K562 (cell line): ENCODE measurements around the gene LAMA1. TPM values are rescaled to one million over a fixed set of nuclear protein-coding genes. Genes with fewer than 3 reads are reported as not detected.

Experiments
- ATAC-seq: fragments of 200-7000 bp; cut with Tn5 transposase; 3 replicates; pipeline ENCODE4 v1.9.1; 2020; ENCODE audit warnings: moderate library complexity
- BruUV-seq: library from RNA; stranded (reverse); fragments of 400-500 nt; replicated peaks from 2 replicates; lab custom pipeline; 2021; lab: Mats Ljungman, UMichigan
- CTCF ChIA-PET: fragments of 300-600 bp; formaldehyde crosslinking; extraction: SDS; loops from one replicate; lab custom pipeline; 2021; ENCODE audit warnings: low intra/inter-chr PET ratio; lab: Yijun Ruan, JAX
- POLR2A ChIA-PET: fragments of 300-600, 350-650 bp; sonication (Branson Sonifier 250); formaldehyde crosslinking; extraction: SDS; loops from one replicate; lab custom pipeline; 2021; ENCODE audit warnings: antibody characterized with exemption, inconsistent platforms; lab: Yijun Ruan, JAX
- DNase-seq, 4 experiments: peaks; one replicate each; pipeline versions ENCODE4 v3.0.0 to v3.0.0-alpha.2; 2011 to 2018; ENCODE audit warnings: low spot score in 3 of 4, mixed read lengths in 3 of 4; ENCODE audit errors: extremely low read depth in 1 of 4
- FAIRE-seq: peaks from 2 replicates; lab custom pipeline; 2011; peaks lifted over from hg19 to GRCh38; lab: Jason Lieb, UNC
- H2AFZ ChIP-seq: 2 replicates; pipeline ENCODE4 v1.6.0; 2011; ENCODE audit warnings: low read depth, low read length, control low read depth, inconsistent platforms
- H3K27ac ChIP-seq: fragments of 200-600 bp; 3 replicates; pipeline ENCODE4 v1.8.0; 2011; ENCODE audit warnings: low read depth, mild to moderate bottlenecking, control low read depth, inconsistent platforms, low read length, moderate library complexity, mixed read lengths; ENCODE audit errors: extremely low read depth
- H3K27me3 ChIP-seq, 2 experiments: fragments of 300-600 bp in 1 of 2; 2 replicates in 1 of 2; 3 replicates in 1 of 2; pipeline versions ENCODE4 v1.6.0 to v1.8.0; 2011; ENCODE audit warnings: inconsistent platforms in 2 of 2, low read length in 2 of 2, mild to moderate bottlenecking in 1 of 2, mixed read lengths in 1 of 2, moderate library complexity in 1 of 2; ENCODE audit not compliant: control insufficient read depth in 2 of 2, insufficient read depth in 2 of 2
- H3K36me3 ChIP-seq: fragments of 300-600 bp; 3 replicates; pipeline ENCODE4 v1.8.0; 2011; ENCODE audit warnings: mild to moderate bottlenecking, low read length, inconsistent platforms; ENCODE audit not compliant: control insufficient read depth, insufficient read depth
- H3K4me1 ChIP-seq, 2 experiments: fragments of 200-600 bp in 1 of 2; replicated peaks in 1 of 2; 2 replicates in 1 of 2; 3 replicates in 1 of 2; pipeline versions ENCODE4 v1.5.1 to v1.8.0; 2011; ENCODE audit warnings: inconsistent platforms in 2 of 2, low read length in 2 of 2, mild to moderate bottlenecking in 1 of 2, mixed read lengths in 1 of 2, moderate library complexity in 1 of 2; ENCODE audit not compliant: control insufficient read depth in 2 of 2, insufficient read depth in 2 of 2
- H3K4me2 ChIP-seq: 2 replicates; pipeline ENCODE4 v1.6.1; 2011; ENCODE audit warnings: low read length, control low read depth, inconsistent platforms, mixed read lengths; ENCODE audit not compliant: insufficient read depth
- H3K4me3 ChIP-seq: fragments of 200-600 bp; sonication (generic), shearing (Covaris generic); 2 replicates; pipeline ENCODE4 v1.5.1; 2016; ENCODE audit warnings: control low read depth, inconsistent platforms
- H3K79me2 ChIP-seq: fragments of 200-600 bp; 3 replicates; pipeline ENCODE4 v1.8.0; 2011; ENCODE audit warnings: low read length, inconsistent platforms; ENCODE audit not compliant: control insufficient read depth, insufficient read depth
- H3K9ac ChIP-seq, 2 experiments: 2 replicates each; pipeline versions ENCODE4 v1.6.0 to v1.6.1; 2011; ENCODE audit warnings: low read depth in 2 of 2, low read length in 2 of 2, control low read depth in 1 of 2, inconsistent platforms in 1 of 2, mild to moderate bottlenecking in 1 of 2, mixed read lengths in 1 of 2; ENCODE audit not compliant: insufficient read depth in 1 of 2
- H3K9me1 ChIP-seq: one replicate; pipeline ENCODE4 v1.6.0; 2011; ENCODE audit warnings: inconsistent platforms, mild to moderate bottlenecking, low read length, moderate library complexity; ENCODE audit not compliant: control insufficient read depth, insufficient read depth
- H3K9me3 ChIP-seq: replicated peaks from 2 replicates; pipeline ENCODE4 v1.5.1; 2011; ENCODE audit warnings: low read depth, low read length, inconsistent platforms; ENCODE audit not compliant: control insufficient read depth, insufficient read depth
- H4K20me1 ChIP-seq: replicated peaks from 2 replicates; pipeline ENCODE4 v1.6.1; 2011; ENCODE audit warnings: low read length, inconsistent platforms, mixed read lengths; ENCODE audit not compliant: control insufficient read depth, insufficient read depth
- HOXB6 ChIP-seq: fragments of 250-450 bp; sonication (Bioruptor Pico); IDR thresholded peaks from 2 replicates; pipeline ENCODE4 v1.5.1; 2022; ENCODE audit warnings: mild to moderate bottlenecking, borderline replicate concordance
- KLF6 ChIP-seq: fragments of 250-450 bp; sonication (Bioruptor Pico); IDR thresholded peaks from 2 replicates; pipeline ENCODE4 v1.4.0; 2020; ENCODE audit warnings: mild to moderate bottlenecking, moderate library complexity, borderline replicate concordance
- MAZ ChIP-seq, 2 experiments: fragments of 450-650 bp in 1 of 2; sonication (generic) in 1 of 2; formaldehyde crosslinking; IDR thresholded peaks in 1 of 2; conservative IDR thresholded peaks in 1 of 2; 2 replicates each; pipeline versions ENCODE4 v1.4.0 to v1.5.0; 2020; ENCODE audit warnings: mild to moderate bottlenecking in 1 of 2, missing genetic modification reagents in 1 of 2
- NR3C1 ChIP-seq: sonication (generic); formaldehyde crosslinking; IDR thresholded peaks from 2 replicates; pipeline ENCODE4 v1.8.1; 2022; ENCODE audit warnings: missing genetic modification reagents
- ZNF146 ChIP-seq: IDR thresholded peaks from one replicate; pipeline ENCODE4 v1.6.1; 2018; ENCODE audit warnings: missing compliant biosample characterization; ENCODE audit not compliant: unreplicated experiment
- ZNF24 ChIP-seq: fragments of 450-650 bp; IDR thresholded peaks from 2 replicates; pipeline ENCODE4 v1.6.1; 2016
- ZNF668 ChIP-seq: fragments of 250-450 bp; sonication (Bioruptor Pico); IDR thresholded peaks from 2 replicates; pipeline ENCODE4 v1.8.0; 2022; ENCODE audit warnings: mild to moderate bottlenecking, inconsistent platforms
- WGBS: fragments of 100-300 bp; shearing (Covaris generic); methylation state at CpG from one replicate; pipeline ENCODE4 v1.1.6; 2016; ENCODE audit warnings: low coverage, mixed read lengths; ENCODE audit not compliant: insufficient coverage; ENCODE audit errors: missing lambda C conversion rate; 5-methylcytosine and 5-hydroxymethylcytosine counted together
- in situ Hi-C: fragments of 300-500 bp; cut with MboI; formaldehyde crosslinking; loops from 4 replicates; pipeline ENCODE4 v1.15.0; 2018; ENCODE audit warnings: inconsistent platforms, mixed read lengths
- intact Hi-C: fragments of 100-400 bp; cut with micrococcal nuclease; formaldehyde crosslinking; loops from 2 replicates; pipeline ENCODE4 v1.14.2; 2022
- polyA plus RNA-seq, 8 experiments: library from polyadenylated mRNA; depleted of rRNA in 4 of 8; stranded (reverse) in 5 of 8; unstranded in 3 of 8; fragments of >200 nt; fragmentation: Nextera tagmentation in 2 of 8; fragmentation: Illumina TruSeq in 1 of 8; extraction: Ambion mirVana in 2 of 8; extraction: Trizol in 1 of 8; gene quantifications; 2 replicates each; pipeline versions ENCODE4 v1.2.1 to v1.2.3, GENCODE V29; 2011 to 2014; ENCODE audit warnings: inconsistent platforms in 1 of 8, missing spikeins in 1 of 8
- total RNA-seq, 7 experiments: library from RNA; depleted of rRNA in 6 of 7; stranded (reverse); fragments of >200 nt in 6 of 7; fragmentation: Illumina TruSeq in 2 of 7; extraction: Trizol in 2 of 7; gene quantifications; 2 replicates each; pipeline versions ENCODE4 v1.2.1 to v1.2.3, GENCODE V29; 2011 to 2021; ENCODE audit warnings: low replicate concordance in 1 of 7
- TF ChIP-seq, protein P1 (sequence below): fragments of 250-450 bp; sonication (Bioruptor Pico); IDR thresholded peaks from 2 replicates; pipeline ENCODE4 v1.8.0; 2021; ENCODE audit warnings: borderline replicate concordance, mild to moderate bottlenecking, moderate library complexity; ENCODE audit not compliant: poor library complexity, severe bottlenecking
- TF ChIP-seq, protein P2 (sequence below): fragments of 250-450 bp; sonication (Bioruptor Pico); IDR thresholded peaks from 2 replicates; pipeline ENCODE4 v1.4.0; 2020; ENCODE audit warnings: mild to moderate bottlenecking, moderate library complexity, borderline replicate concordance

The LAMA1 gene
- total and polyA plus RNA-seq, 9 of the 15 experiments (the other 6 are each of a cell fraction or from before 2014, with no cell fraction given), result 0.04 TPM; not detected in 8

DNA sequence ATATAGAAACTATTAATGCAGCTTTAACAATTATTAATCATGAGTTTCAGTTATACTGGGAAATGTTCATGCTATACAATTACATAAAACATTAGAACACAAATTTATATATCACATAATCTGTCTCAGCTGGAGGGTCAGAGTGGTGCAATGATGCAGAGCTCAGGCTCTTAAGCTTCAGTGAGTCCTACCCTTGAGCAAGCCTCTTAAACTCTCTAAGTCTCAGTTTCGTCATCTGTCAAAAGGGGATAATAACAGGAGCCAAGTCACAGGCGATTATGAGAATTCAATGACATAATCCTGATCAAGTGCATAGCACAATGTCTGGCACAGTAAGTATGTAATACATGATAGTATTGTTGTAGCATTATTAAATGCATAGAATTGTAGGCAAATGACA, 46.0 kb downstream of the LAMA1 start:
- 0% methylated on average over 2 of the region's 2 CpGs for WGBS
- H3K9ac ChIP-seq, result no peak overlapping the region
- TF ChIP-seq HOXB6, result no peak
- no peak for TF ChIP-seq ZNF668
- TF ChIP-seq, protein P1, sequence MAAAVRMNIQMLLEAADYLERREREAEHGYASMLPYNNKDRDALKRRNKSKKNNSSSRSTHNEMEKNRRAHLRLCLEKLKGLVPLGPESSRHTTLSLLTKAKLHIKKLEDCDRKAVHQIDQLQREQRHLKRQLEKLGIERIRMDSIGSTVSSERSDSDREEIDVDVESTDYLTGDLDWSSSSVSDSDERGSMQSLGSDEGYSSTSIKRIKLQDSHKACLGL, result no peak
- TF ChIP-seq NR3C1 (CRISPR knock-in tag), result no peak
- TF ChIP-seq, protein P2, sequence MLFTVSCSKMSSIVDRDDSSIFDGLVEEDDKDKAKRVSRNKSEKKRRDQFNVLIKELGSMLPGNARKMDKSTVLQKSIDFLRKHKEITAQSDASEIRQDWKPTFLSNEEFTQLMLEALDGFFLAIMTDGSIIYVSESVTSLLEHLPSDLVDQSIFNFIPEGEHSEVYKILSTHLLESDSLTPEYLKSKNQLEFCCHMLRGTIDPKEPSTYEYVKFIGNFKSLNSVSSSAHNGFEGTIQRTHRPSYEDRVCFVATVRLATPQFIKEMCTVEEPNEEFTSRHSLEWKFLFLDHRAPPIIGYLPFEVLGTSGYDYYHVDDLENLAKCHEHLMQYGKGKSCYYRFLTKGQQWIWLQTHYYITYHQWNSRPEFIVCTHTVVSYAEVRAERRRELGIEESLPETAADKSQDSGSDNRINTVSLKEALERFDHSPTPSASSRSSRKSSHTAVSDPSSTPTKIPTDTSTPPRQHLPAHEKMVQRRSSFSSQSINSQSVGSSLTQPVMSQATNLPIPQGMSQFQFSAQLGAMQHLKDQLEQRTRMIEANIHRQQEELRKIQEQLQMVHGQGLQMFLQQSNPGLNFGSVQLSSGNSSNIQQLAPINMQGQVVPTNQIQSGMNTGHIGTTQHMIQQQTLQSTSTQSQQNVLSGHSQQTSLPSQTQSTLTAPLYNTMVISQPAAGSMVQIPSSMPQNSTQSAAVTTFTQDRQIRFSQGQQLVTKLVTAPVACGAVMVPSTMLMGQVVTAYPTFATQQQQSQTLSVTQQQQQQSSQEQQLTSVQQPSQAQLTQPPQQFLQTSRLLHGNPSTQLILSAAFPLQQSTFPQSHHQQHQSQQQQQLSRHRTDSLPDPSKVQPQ (CRISPR knock-in tag), result no peak
- no peak for TF ChIP-seq MAZ (CRISPR knock-in tag; conservative IDR thresholded peaks at IDR 0.05 in 1 of 2, IDR thresholded peaks at IDR 0.05 in 1 of 2)
- no peak for TF ChIP-seq ZNF146 (CRISPR knock-in tag)
- TF ChIP-seq KLF6 (CRISPR knock-in tag), result no peak
- TF ChIP-seq ZNF24, result no peak

More for the DNA sequence above, 46.0 kb downstream of the LAMA1 start:
- Histone ChIP-seq H3K4me3 (no peak overlapping the region), H3K9me1 (no peaks in the 10 kb centered on the region), H3K27ac (no peak overlapping the region), H3K27me3 (peaks cover 2 to 3% of the 10 kb centered on the region in 2 experiments; a peak in 4 of 5 replicates), H3K79me2 (no peaks in the 10 kb centered on the region), H3K36me3 (no peaks in the 10 kb centered on the region), H3K4me1 (no peaks in the 10 kb centered on the region; a peak in 1 of 5 replicates), H3K4me2 (no peak overlapping the region), H4K20me1 (no peaks in the 10 kb centered on the region; the same call in 1 of the 2 replicates), H3K9me3 (no peaks in the 10 kb centered on the region), H2AFZ (no peak overlapping the region)
- CTCF ChIA-PET, result no interaction called here
- intact Hi-C loops, result no loop called here
- no peak for ATAC-seq
- POLR2A ChIA-PET, result no interaction called here
- no peak for FAIRE-seq
- no TSS peak for BruUV-seq
- in situ Hi-C loops, result no loop called here
- no peak for DNase-seq
